Mesenchymal stem cell (in vitro differentiated cells and primary cell): ENCODE data around the gene RSF1.

Experiments used
- DNase-seq: peaks from one replicate; pipeline ENCODE4 v3.0.0-alpha.2; 2013
- H2AFZ ChIP-seq: one replicate; pipeline ENCODE4 v1.6.1; 2013; ENCODE audit warnings: low read depth, mild to moderate bottlenecking, control low read depth, inconsistent platforms, low read length, moderate library complexity
- H2AK5ac ChIP-seq: 2 replicates; pipeline ENCODE4 v1.6.1; 2013; ENCODE audit warnings: low read length, moderate library complexity, mild to moderate bottlenecking, inconsistent platforms; ENCODE audit not compliant: severe bottlenecking
- H2BK120ac ChIP-seq: one replicate; pipeline ENCODE4 v1.6.1; 2013; ENCODE audit warnings: low read depth, mild to moderate bottlenecking, inconsistent platforms, low read length, moderate library complexity
- H2BK12ac ChIP-seq, 2 experiments: one replicate each; pipeline ENCODE4 v1.6.1; 2013; ENCODE audit warnings: inconsistent platforms in 2 of 2, low read length in 2 of 2, mild to moderate bottlenecking in 2 of 2, moderate library complexity in 2 of 2, control low read depth in 1 of 2
- H2BK15ac ChIP-seq: one replicate; pipeline ENCODE4 v1.6.1; 2013; ENCODE audit warnings: mild to moderate bottlenecking, low read depth, inconsistent platforms; ENCODE audit not compliant: poor library complexity, severe bottlenecking
- H2BK5ac ChIP-seq: 2 replicates; pipeline ENCODE4 v1.6.1; 2013; ENCODE audit warnings: low read depth, mild to moderate bottlenecking, low read length, control low read depth, inconsistent platforms; ENCODE audit not compliant: poor library complexity, severe bottlenecking
- H3K14ac ChIP-seq, 2 experiments: one replicate each; pipeline ENCODE4 v1.6.1; 2013; ENCODE audit warnings: inconsistent platforms in 2 of 2, low read length in 2 of 2, control low read depth in 1 of 2, mild to moderate bottlenecking in 1 of 2, moderate library complexity in 1 of 2
- H3K18ac ChIP-seq, 2 experiments: one replicate each; pipeline ENCODE4 v1.6.1; 2013; ENCODE audit warnings: inconsistent platforms in 2 of 2, low read length in 2 of 2, control low read depth in 1 of 2, low read depth in 1 of 2, mild to moderate bottlenecking in 1 of 2
- H3K23ac ChIP-seq, 2 experiments: one replicate each; pipeline ENCODE4 v1.6.1; 2013; ENCODE audit warnings: inconsistent platforms in 2 of 2, low read length in 2 of 2, mild to moderate bottlenecking in 2 of 2, moderate library complexity in 2 of 2, control low read depth in 1 of 2
- H3K27ac ChIP-seq: 2 replicates; pipeline ENCODE4 v1.5.1; 2013; ENCODE audit warnings: mild to moderate bottlenecking, moderate library complexity, low read length, control low read depth, inconsistent platforms; ENCODE audit not compliant: poor library complexity, severe bottlenecking
- H3K27me3 ChIP-seq, 2 experiments: 2 replicates each; pipeline versions ENCODE4 v1.6.1 to v1.7.0; 2013; ENCODE audit warnings: low read length in 2 of 2, mild to moderate bottlenecking in 2 of 2, moderate library complexity in 2 of 2, control low read depth in 1 of 2, inconsistent platforms in 1 of 2; ENCODE audit not compliant: control insufficient read depth in 1 of 2, insufficient read depth in 1 of 2
- H3K36me3 ChIP-seq, 2 experiments: 2 replicates each; pipeline versions ENCODE4 v1.6.1 to v1.7.0; 2013; ENCODE audit warnings: low read length in 2 of 2, control low read depth in 1 of 2, inconsistent platforms in 1 of 2, low read depth in 1 of 2, mild to moderate bottlenecking in 1 of 2; ENCODE audit not compliant: insufficient read depth in 2 of 2, control insufficient read depth in 1 of 2
- H3K4ac ChIP-seq, 2 experiments: one replicate each; pipeline ENCODE4 v1.6.1; 2013; ENCODE audit warnings: inconsistent platforms in 2 of 2, low read length in 2 of 2, mild to moderate bottlenecking in 2 of 2, moderate library complexity in 2 of 2, control low read depth in 1 of 2, low read depth in 1 of 2
- H3K4me1 ChIP-seq: 2 replicates; pipeline ENCODE4 v1.6.1; 2013; ENCODE audit warnings: low read depth, low read length, control low read depth; ENCODE audit not compliant: control insufficient read depth, insufficient read depth
- H3K4me2 ChIP-seq: 2 replicates; pipeline ENCODE4 v1.6.1; 2013; ENCODE audit warnings: low read length, mild to moderate bottlenecking, inconsistent platforms; ENCODE audit not compliant: poor library complexity, severe bottlenecking
- H3K4me3 ChIP-seq, 2 experiments: 2 replicates each; pipeline versions ENCODE4 v1.5.1 to v1.7.0; 2013; ENCODE audit warnings: low read length in 2 of 2, mild to moderate bottlenecking in 2 of 2, control low read depth in 1 of 2, low read depth in 1 of 2; ENCODE audit not compliant: insufficient read depth in 1 of 2
- H3K79me1 ChIP-seq: replicated peaks from 2 replicates; pipeline ENCODE4 v1.6.1; 2013; ENCODE audit warnings: mild to moderate bottlenecking, control low read depth, low read length, inconsistent platforms; ENCODE audit not compliant: poor library complexity, severe bottlenecking
- H3K9ac ChIP-seq: 2 replicates; pipeline ENCODE4 v1.7.0; 2013; ENCODE audit warnings: mild to moderate bottlenecking, low read length, moderate library complexity
- H3K9me3 ChIP-seq: 2 replicates; pipeline ENCODE4 v1.7.0; 2013; ENCODE audit warnings: mild to moderate bottlenecking, low read length; ENCODE audit not compliant: control insufficient read depth
- H4K8ac ChIP-seq: one replicate; pipeline ENCODE4 v1.6.1; 2013; ENCODE audit warnings: inconsistent platforms, mild to moderate bottlenecking, low read length, moderate library complexity
- H4K91ac ChIP-seq: one replicate; pipeline ENCODE4 v1.6.1; 2013; ENCODE audit warnings: mild to moderate bottlenecking, low read length, inconsistent platforms
- WGBS: methylation state at CpG from one replicate; pipeline ENCODE4 v1.1.7; 2013; ENCODE audit warnings: mixed read lengths; 5-methylcytosine and 5-hydroxymethylcytosine counted together

RSF1 gene

DNA sequence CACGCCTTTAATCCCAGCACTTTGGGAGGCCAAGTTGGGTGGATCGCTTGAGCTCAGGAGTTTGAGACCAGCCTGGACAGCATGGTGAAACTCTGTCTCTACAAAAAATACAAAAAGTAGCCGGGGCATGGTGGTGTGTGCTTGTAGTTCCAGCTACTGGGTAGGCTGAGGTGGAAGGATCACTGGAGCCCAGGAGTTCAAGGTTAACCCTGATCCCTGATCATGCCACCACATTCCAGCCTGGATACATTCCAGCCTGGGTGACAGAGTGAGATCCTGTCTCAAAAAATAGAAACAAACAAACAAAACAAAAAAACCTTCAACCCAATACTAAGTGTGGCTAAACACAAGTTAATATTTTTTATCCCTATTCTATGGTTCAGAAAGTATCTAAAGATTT lies 116.5 kb downstream of the RSF1 start:
- H3K4me1 ChIP-seq, result peaks cover 4% of the 10 kb centered on the region
- H2BK12ac ChIP-seq, result no peak overlapping the region
- H4K91ac ChIP-seq, result no peak overlapping the region
- H2BK5ac ChIP-seq, result no peak overlapping the region
- peaks cover 13% of the 10 kb centered on the region for H3K79me1 ChIP-seq
- H4K8ac ChIP-seq, result no peak overlapping the region
- no peak overlapping the region for H3K4ac ChIP-seq
- H2BK120ac ChIP-seq, result no peak overlapping the region
- H2BK15ac ChIP-seq, result no peak overlapping the region
- 97% methylated on average over 3 of the region's 3 CpGs for WGBS
- no peak overlapping the region for H3K18ac ChIP-seq
- H3K23ac ChIP-seq, result no peak overlapping the region
- H3K4me3 ChIP-seq, result no peak overlapping the region
- no peak overlapping the region for H3K4me2 ChIP-seq
- DNase-seq, result no peak
- no peak overlapping the region for H2AK5ac ChIP-seq
- no peak overlapping the region for H3K27ac ChIP-seq
- no peak overlapping the region for H3K9ac ChIP-seq
- H3K27me3 ChIP-seq, result no peaks in the 10 kb centered on the region
- H3K36me3 ChIP-seq, result peaks cover 3 to 31% of the 10 kb centered on the region in 2 experiments
- H3K9me3 ChIP-seq, result no peaks in the 10 kb centered on the region
- H2AFZ ChIP-seq, result no peak overlapping the region
- H3K14ac ChIP-seq, result no peak overlapping the region

DNA sequence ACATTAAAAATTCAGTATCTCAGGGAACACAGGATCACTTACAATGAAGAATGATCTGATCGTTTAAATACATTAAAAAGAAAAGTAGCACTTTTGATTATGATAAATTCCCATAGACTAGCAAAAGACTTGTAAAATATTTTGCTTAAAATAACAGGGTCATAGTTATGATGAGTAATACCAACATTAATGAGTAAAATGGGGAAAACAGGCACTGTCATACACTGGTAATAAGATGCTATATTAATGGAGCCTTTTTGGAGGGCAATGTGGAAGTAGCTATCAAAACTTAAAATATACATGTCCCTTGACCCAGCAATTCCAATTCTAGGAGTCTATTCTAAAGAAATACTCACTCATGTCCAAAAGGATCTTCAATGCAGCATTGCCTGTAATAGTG lies 121.1 kb downstream of the RSF1 start:
- Histone ChIP-seq H3K4me3 (no peak overlapping the region), H3K27me3 (no peaks in the 10 kb centered on the region), H3K4me1 (no peaks in the 10 kb centered on the region), H2AK5ac (no peak overlapping the region), H3K4ac (no peak overlapping the region), H4K91ac (no peak overlapping the region), H3K79me1 (peaks cover 15% of the 10 kb centered on the region), H2BK15ac (no peak overlapping the region), H3K23ac (no peak overlapping the region), H3K27ac (no peak overlapping the region), H3K4me2 (no peak overlapping the region), H2BK120ac (no peak overlapping the region), H2AFZ (no peak overlapping the region), H3K18ac (no peak overlapping the region), H4K8ac (no peak overlapping the region), H3K9me3 (no peaks in the 10 kb centered on the region), H3K9ac (no peak overlapping the region), H3K36me3 (peaks cover 6 to 72% of the 10 kb centered on the region in 2 experiments), H3K14ac (no peak overlapping the region), H2BK12ac (no peak overlapping the region), H2BK5ac (no peak overlapping the region)
- DNase-seq, result no peak
- no CpG with 5 or more reads among the region's 1 CpG for WGBS

DNA sequence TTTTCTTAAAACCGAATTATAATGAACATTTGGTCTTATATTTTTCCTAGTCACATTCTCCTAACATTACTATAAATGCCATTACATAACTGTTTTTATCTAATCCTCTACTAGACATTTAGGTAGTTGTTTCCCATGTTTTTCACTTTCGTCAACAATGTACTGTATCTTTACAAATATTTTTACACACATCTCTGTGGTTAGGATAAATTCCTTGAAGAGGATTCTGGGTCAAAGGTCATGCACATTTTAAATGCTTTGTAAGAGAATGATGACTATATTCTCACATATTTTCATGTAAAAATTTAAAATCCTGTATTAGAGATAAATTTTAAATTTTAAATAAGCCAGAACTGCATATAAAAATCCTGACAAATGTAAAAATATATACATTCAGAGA lies 121.6 kb downstream of the RSF1 start:
- H2BK5ac ChIP-seq, result no peak overlapping the region
- no peak overlapping the region for H2BK15ac ChIP-seq
- no peak overlapping the region for H3K4me3 ChIP-seq
- no peak overlapping the region for H2BK12ac ChIP-seq
- H3K27ac ChIP-seq, result no peak overlapping the region
- no peak overlapping the region for H3K18ac ChIP-seq
- H4K8ac ChIP-seq, result no peak overlapping the region
- no CpG with 5 or more reads among the region's 2 CpGs for WGBS
- no peaks in the 10 kb centered on the region for H3K27me3 ChIP-seq
- no peak for DNase-seq
- H2AFZ ChIP-seq, result no peak overlapping the region
- H3K9ac ChIP-seq, result no peak overlapping the region
- H2AK5ac ChIP-seq, result no peak overlapping the region
- H3K14ac ChIP-seq, result no peak overlapping the region
- H3K79me1 ChIP-seq, result peaks cover 13% of the 10 kb centered on the region
- H3K4me1 ChIP-seq, result no peaks in the 10 kb centered on the region
- H3K4me2 ChIP-seq, result no peak overlapping the region
- H3K23ac ChIP-seq, result no peak overlapping the region
- H3K4ac ChIP-seq, result no peak overlapping the region
- H3K9me3 ChIP-seq, result no peaks in the 10 kb centered on the region
- no peak overlapping the region for H2BK120ac ChIP-seq
- no peak overlapping the region for H4K91ac ChIP-seq
- peaks cover 4 to 72% of the 10 kb centered on the region in 2 experiments for H3K36me3 ChIP-seq

DNA sequence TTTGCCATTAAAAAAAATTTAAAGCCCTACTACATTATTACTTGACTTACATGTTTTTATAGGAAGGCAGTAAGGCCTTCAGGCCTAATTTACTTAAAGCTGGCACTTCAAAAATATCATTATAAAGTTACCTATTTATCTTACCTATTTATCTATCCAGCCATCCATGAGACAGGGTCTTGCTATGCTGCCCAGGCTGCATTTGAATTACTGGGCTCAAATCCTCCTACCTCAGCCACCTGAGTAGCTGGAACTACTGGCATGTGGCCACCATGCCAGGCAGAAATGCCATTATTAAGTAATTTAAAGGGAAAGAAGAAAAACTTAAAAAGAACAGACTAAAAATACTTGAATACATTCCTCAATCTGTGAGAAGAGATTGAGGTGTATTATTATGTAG lies 122.7 kb downstream of the RSF1 start:
- H3K27ac ChIP-seq, result no peak overlapping the region
- no peak overlapping the region for H2AK5ac ChIP-seq
- no peak for DNase-seq
- H2BK120ac ChIP-seq, result no peak overlapping the region
- peaks cover 13% of the 10 kb centered on the region for H3K79me1 ChIP-seq
- H4K8ac ChIP-seq, result no peak overlapping the region
- H3K23ac ChIP-seq, result no peak overlapping the region
- no peaks in the 10 kb centered on the region for H3K4me1 ChIP-seq
- H3K4ac ChIP-seq, result no peak overlapping the region
- H3K9me3 ChIP-seq, result no peaks in the 10 kb centered on the region
- H3K9ac ChIP-seq, result no peak overlapping the region
- H2BK12ac ChIP-seq, result no peak overlapping the region
- no peak overlapping the region for H2BK5ac ChIP-seq
- no peak overlapping the region for H3K18ac ChIP-seq
- H3K36me3 ChIP-seq, result peaks cover 5 to 76% of the 10 kb centered on the region in 2 experiments
- no peak overlapping the region for H2AFZ ChIP-seq
- no peak overlapping the region for H3K4me3 ChIP-seq
- H2BK15ac ChIP-seq, result no peak overlapping the region
- no peaks in the 10 kb centered on the region for H3K27me3 ChIP-seq
- no peak overlapping the region for H3K4me2 ChIP-seq
- no peak overlapping the region for H3K14ac ChIP-seq
- H4K91ac ChIP-seq, result no peak overlapping the region
